IMR-90 (cell line): Measurements from ENCODE around the gene SDHAF3. TPM values are rescaled to one million over a fixed set of nuclear protein-coding genes. Genes with fewer than 3 reads are reported as not detected.

ENCODE experiments used
- ATAC-seq: fragments of 200-7000 bp; cut with Tn5 transposase; 2 replicates; pipeline ENCODE4 v1.9.1; 2020; ENCODE audit warnings: low read depth, mild to moderate bottlenecking, moderate library complexity
- BruUV-seq: library from RNA; stranded (reverse); fragments of 400-500 nt; replicated peaks from 2 replicates; lab custom pipeline; 2021; lab: Mats Ljungman, UMichigan
- CTCF ChIA-PET: fragments of 300-600 bp; formaldehyde crosslinking; extraction: SDS; loops from one replicate; lab custom pipeline; 2021; ENCODE audit warnings: antibody characterized with exemption; lab: Yijun Ruan, JAX
- POLR2A ChIA-PET: fragments of 300-600 bp; sonication (Branson Sonifier 250); formaldehyde crosslinking; loops from one replicate; lab custom pipeline; 2022; ENCODE audit warnings: antibody characterized with exemption; ENCODE audit not compliant: unreplicated experiment; lab: Charles Lee
- DNase-seq: peaks from one replicate; pipeline ENCODE4 v3.0.0; 2013
- H2AFZ ChIP-seq: replicated peaks from 2 replicates; pipeline ENCODE3; 2013; ENCODE audit warnings: low read length, mild to moderate bottlenecking; ENCODE audit not compliant: poor library complexity
- H2AK5ac ChIP-seq: 2 replicates; pipeline ENCODE4 v1.6.1; 2013; ENCODE audit warnings: low read depth, low read length, inconsistent platforms
- H2AK9ac ChIP-seq: replicated peaks from 2 replicates; pipeline ENCODE3; 2013; ENCODE audit warnings: mild to moderate bottlenecking, low read depth, low read length, moderate library complexity; ENCODE audit not compliant: poor library complexity
- H2BK120ac ChIP-seq: 2 replicates; pipeline ENCODE4 v1.6.1; 2013; ENCODE audit warnings: low read depth, low read length, inconsistent platforms
- H2BK15ac ChIP-seq: 3 replicates; pipeline ENCODE4 v1.6.1; 2013; ENCODE audit warnings: low read depth, low read length, inconsistent platforms
- H2BK20ac ChIP-seq: 2 replicates; pipeline ENCODE4 v1.6.1; 2013; ENCODE audit warnings: low read depth, mild to moderate bottlenecking, inconsistent platforms, low read length, moderate library complexity
- H2BK5ac ChIP-seq: 2 replicates; pipeline ENCODE4 v1.6.1; 2013; ENCODE audit warnings: mild to moderate bottlenecking, low read depth, low read length, inconsistent platforms; ENCODE audit not compliant: poor library complexity, severe bottlenecking
- H3K14ac ChIP-seq: replicated peaks from 2 replicates; pipeline ENCODE4 v1.6.1; 2013; ENCODE audit warnings: low read depth, low read length, inconsistent platforms
- H3K18ac ChIP-seq: 2 replicates; pipeline ENCODE4 v1.6.1; 2013; ENCODE audit warnings: low read depth, low read length, control low read depth
- H3K23ac ChIP-seq: 2 replicates; pipeline ENCODE4 v1.6.1; 2013; ENCODE audit warnings: low read depth, low read length, inconsistent platforms
- H3K27ac ChIP-seq: 2 replicates; pipeline ENCODE4 v1.5.1; 2013; ENCODE audit warnings: mild to moderate bottlenecking, control low read depth, low read length; ENCODE audit not compliant: insufficient read depth
- H3K27me3 ChIP-seq: 2 replicates; pipeline ENCODE4 v1.6.1; 2013; ENCODE audit warnings: low read length; ENCODE audit not compliant: control insufficient read depth, insufficient read depth
- H3K36me3 ChIP-seq: 2 replicates; pipeline ENCODE4 v1.6.1; 2013; ENCODE audit warnings: low read length, mixed read lengths; ENCODE audit not compliant: control insufficient read depth, insufficient read depth
- H3K4ac ChIP-seq: 2 replicates; pipeline ENCODE4 v1.6.1; 2013; ENCODE audit warnings: low read depth, low read length, inconsistent platforms
- H3K4me1 ChIP-seq: 2 replicates; pipeline ENCODE4 v1.6.1; 2013; ENCODE audit warnings: low read length, mixed read lengths; ENCODE audit not compliant: control insufficient read depth, insufficient read depth
- H3K4me2 ChIP-seq: 2 replicates; pipeline ENCODE4 v1.6.1; 2013; ENCODE audit warnings: low read depth, mild to moderate bottlenecking, control low read depth, low read length, moderate library complexity
- H3K4me3 ChIP-seq: 2 replicates; pipeline ENCODE4 v1.5.1; 2013; ENCODE audit warnings: low read depth, mild to moderate bottlenecking, control low read depth, low read length, moderate library complexity; ENCODE audit not compliant: insufficient read depth
- H3K56ac ChIP-seq: 2 replicates; pipeline ENCODE4 v1.6.1; 2013; ENCODE audit warnings: low read length, inconsistent platforms; ENCODE audit not compliant: insufficient read depth; ENCODE audit errors: extremely low read depth
- H3K79me1 ChIP-seq, 2 experiments: 2 replicates each; pipeline ENCODE4 v1.6.1; 2013; ENCODE audit warnings: low read length in 2 of 2, inconsistent platforms in 1 of 2, low read depth in 1 of 2
- H3K9ac ChIP-seq: 2 replicates; pipeline ENCODE4 v1.6.1; 2013; ENCODE audit warnings: low read depth, low read length, control low read depth
- H3K9me1 ChIP-seq: 2 replicates; pipeline ENCODE4 v1.6.1; 2013; ENCODE audit warnings: low read length, inconsistent platforms; ENCODE audit not compliant: insufficient read depth
- H3K9me3 ChIP-seq: 2 replicates; pipeline ENCODE4 v1.6.1; 2013; ENCODE audit warnings: low read length; ENCODE audit not compliant: control insufficient read depth, insufficient read depth
- H4K20me1 ChIP-seq: 2 replicates; pipeline ENCODE4 v1.6.1; 2013; ENCODE audit warnings: low read length, inconsistent platforms; ENCODE audit not compliant: insufficient read depth
- H4K5ac ChIP-seq: 2 replicates; pipeline ENCODE4 v1.6.1; 2013; ENCODE audit warnings: mild to moderate bottlenecking, low read depth, low read length, control low read depth
- H4K8ac ChIP-seq, 2 experiments: 2 replicates each; pipeline ENCODE4 v1.6.1; 2013; ENCODE audit warnings: low read depth in 2 of 2, low read length in 2 of 2, control low read depth in 1 of 2, inconsistent platforms in 1 of 2
- H4K91ac ChIP-seq: 2 replicates; pipeline ENCODE4 v1.6.1; 2013; ENCODE audit warnings: low read depth, low read length, inconsistent platforms; ENCODE audit not compliant: insufficient read depth
- BHLHE40 ChIP-seq: fragments of 150-350 bp; IDR thresholded peaks from 2 replicates; pipeline ENCODE4 v1.6.1; 2016; ENCODE audit warnings: mild to moderate bottlenecking, low read depth, low read length
- CHD1 ChIP-seq: IDR thresholded peaks from 2 replicates; pipeline ENCODE4 v1.6.1; 2012; ENCODE audit warnings: low read depth, low read length, improper control_type of control experiment
- FOS ChIP-seq: fragments of 150-350 bp; IDR thresholded peaks from 2 replicates; pipeline ENCODE4 v1.6.1; 2016; ENCODE audit warnings: low read depth, low read length
- MAFK ChIP-seq: IDR thresholded peaks from 2 replicates; pipeline ENCODE4 v1.6.1; 2012; ENCODE audit warnings: low read depth, low read length, improper control_type of control experiment
- MAZ ChIP-seq: IDR thresholded peaks from 2 replicates; pipeline ENCODE4 v1.6.1; 2012; ENCODE audit warnings: low read depth, mild to moderate bottlenecking, low read length, improper control_type of control experiment, moderate library complexity, borderline replicate concordance
- MXI1 ChIP-seq: IDR thresholded peaks from 2 replicates; pipeline ENCODE4 v1.6.1; 2012; ENCODE audit warnings: low read depth, mild to moderate bottlenecking, low read length, moderate library complexity, borderline replicate concordance
- NFE2L2 ChIP-seq: fragments of 150-350 bp; IDR thresholded peaks from 2 replicates; pipeline ENCODE4 v1.6.1; 2016; ENCODE audit warnings: low read depth, mild to moderate bottlenecking, low read length
- POLR2A ChIP-seq: IDR thresholded peaks from 2 replicates; pipeline ENCODE4 v1.6.1; 2012; ENCODE audit warnings: mild to moderate bottlenecking, low read depth, low read length
- RAD21 ChIP-seq: IDR thresholded peaks from 2 replicates; pipeline ENCODE4 v1.6.1; 2012; ENCODE audit warnings: low read length, improper control_type of control experiment
- RFX5 ChIP-seq: IDR thresholded peaks from 2 replicates; pipeline ENCODE4 v1.8.0; 2012; ENCODE audit warnings: low read depth, mild to moderate bottlenecking, low read length, moderate library complexity
- USF2 ChIP-seq: fragments of 150-350 bp; IDR thresholded peaks from 2 replicates; pipeline ENCODE4 v1.6.1; 2017; ENCODE audit warnings: mild to moderate bottlenecking, antibody characterized with exemption, low read length, low read depth
- WGBS, 2 experiments: methylation state at CpG; one replicate each; pipeline versions ENCODE4 v1.1.5 to v1.1.7; 2013; ENCODE audit warnings: missing lambda C conversion rate in 2 of 2; ENCODE audit not compliant: insufficient read length in 1 of 2; ENCODE audit errors: extremely low coverage in 2 of 2; 5-methylcytosine and 5-hydroxymethylcytosine counted together
- dilution Hi-C: fragments of 300-500 bp; cut with HindIII; formaldehyde crosslinking; loops from one replicate; pipeline ENCODE4 v1.14.3; 2018; ENCODE audit warnings: low sequenced_read_pairs; ENCODE audit not compliant: unreplicated experiment
- in situ Hi-C: fragments of 300-500 bp; cut with MboI; formaldehyde crosslinking; loops from 3 replicates; pipeline ENCODE4 v1.14.3; 2019; ENCODE audit warnings: low sequenced_read_pairs, inconsistent platforms, mixed read lengths
- intact Hi-C: fragments of 100-400 bp; cut with micrococcal nuclease; formaldehyde crosslinking; loops from 2 replicates; pipeline ENCODE4 v1.10.0; 2022
- polyA plus RNA-seq, 3 experiments: library from polyadenylated mRNA; depleted of rRNA; stranded (reverse); fragments of >200 nt; gene quantifications; 2 replicates each; pipeline ENCODE4 v1.2.3, GENCODE V29; 2012; ENCODE audit warnings: low replicate concordance in 1 of 3
- total RNA-seq: library from RNA; depleted of rRNA; stranded (reverse); fragments of >200 nt; gene quantifications from 2 replicates; pipeline ENCODE4 v1.2.3, GENCODE V29; 2012
- TF ChIP-seq, protein P1 (sequence below): fragments of 150-350 bp; IDR thresholded peaks from 2 replicates; pipeline ENCODE4 v1.6.1; 2016; ENCODE audit warnings: low read depth, mild to moderate bottlenecking, low read length, moderate library complexity, borderline replicate concordance
- TF ChIP-seq, protein P2 (sequence below): conservative IDR thresholded peaks from 2 replicates; pipeline ENCODE4 v1.5.1; 2012; ENCODE audit warnings: mild to moderate bottlenecking, low read depth, low read length, improper control_type of control experiment

Gene SDHAF3
- total and polyA plus RNA-seq, 2 of the 4 experiments (the other 2 are of a cell fraction) = 5.7 to 6.1 TPM

DNA sequence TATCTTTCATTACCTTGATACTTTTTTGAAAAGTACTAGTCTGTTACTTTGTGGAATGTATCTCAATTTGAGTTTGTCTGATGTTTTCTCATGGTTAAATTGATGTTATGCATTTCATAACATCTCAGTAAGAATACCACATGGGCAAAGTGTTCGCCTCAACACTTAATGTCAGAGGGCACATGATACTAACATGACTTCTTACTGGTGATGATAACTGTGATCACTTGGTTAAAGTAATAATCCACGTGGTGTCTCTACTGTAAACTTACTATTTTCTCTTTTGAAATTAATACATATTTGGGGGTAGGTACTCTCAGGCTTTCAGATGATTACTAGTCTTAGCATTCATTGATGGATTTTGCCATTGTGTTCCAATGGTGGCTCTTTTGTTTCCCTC, 2.2 kb downstream of the SDHAF3 start:
- no peaks in the 10 kb centered on the region for H3K9me3 ChIP-seq
- in situ Hi-C loops = no loop called here

More for the DNA sequence above, 2.2 kb downstream of the SDHAF3 start:
- Histone ChIP-seq H3K23ac (no peak overlapping the region), H2AK5ac (no peak overlapping the region), H3K27me3 (no peaks in the 10 kb centered on the region), H2BK20ac (no peak overlapping the region), H3K4me2 (no peak overlapping the region), H3K9ac (no peak overlapping the region), H3K4me3 (no peak overlapping the region), H2BK5ac (no peak overlapping the region), H3K18ac (no peak overlapping the region), H3K36me3 (no peaks in the 10 kb centered on the region), H3K9me1 (no peaks in the 10 kb centered on the region), H2BK15ac (no peak overlapping the region), H2AFZ (no peak overlapping the region), H4K91ac (no peak overlapping the region), H2AK9ac (no peak overlapping the region), H3K14ac (no peak overlapping the region), H4K8ac (no peak overlapping the region), H3K4me1 (no peaks in the 10 kb centered on the region), H3K27ac (no peak overlapping the region), H4K20me1 (no peaks in the 10 kb centered on the region), H3K79me1 (peaks cover 4 to 7% of the 10 kb centered on the region in 2 experiments; a peak in 3 of 4 replicates), H2BK120ac (no peak overlapping the region), H4K5ac (no peak overlapping the region), H3K4ac (no peak overlapping the region), H3K56ac (no peak overlapping the region)
- DNase-seq (no peak), ATAC-seq (no peak)
- WGBS, 2 experiments = no CpG with 5 or more reads among the region's 2 CpGs
- POLR2A ChIA-PET = no interaction called here
- dilution Hi-C loops = no loop called here
- CTCF ChIA-PET = interaction anchor here (0.8 kb wide), 1 partner anchor 59 kb away, joined by 5 read pairs; no protein-coding TSS in a partner anchor
- no TSS peak for BruUV-seq
- TF ChIP-seq RFX5 = no peak
- TF ChIP-seq MAFK = no peak
- TF ChIP-seq RAD21 = no peak
- TF ChIP-seq, protein P1, sequence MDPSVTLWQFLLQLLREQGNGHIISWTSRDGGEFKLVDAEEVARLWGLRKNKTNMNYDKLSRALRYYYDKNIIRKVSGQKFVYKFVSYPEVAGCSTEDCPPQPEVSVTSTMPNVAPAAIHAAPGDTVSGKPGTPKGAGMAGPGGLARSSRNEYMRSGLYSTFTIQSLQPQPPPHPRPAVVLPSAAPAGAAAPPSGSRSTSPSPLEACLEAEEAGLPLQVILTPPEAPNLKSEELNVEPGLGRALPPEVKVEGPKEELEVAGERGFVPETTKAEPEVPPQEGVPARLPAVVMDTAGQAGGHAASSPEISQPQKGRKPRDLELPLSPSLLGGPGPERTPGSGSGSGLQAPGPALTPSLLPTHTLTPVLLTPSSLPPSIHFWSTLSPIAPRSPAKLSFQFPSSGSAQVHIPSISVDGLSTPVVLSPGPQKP = no peak
- TF ChIP-seq FOS = no peak
- TF ChIP-seq, protein P2, sequence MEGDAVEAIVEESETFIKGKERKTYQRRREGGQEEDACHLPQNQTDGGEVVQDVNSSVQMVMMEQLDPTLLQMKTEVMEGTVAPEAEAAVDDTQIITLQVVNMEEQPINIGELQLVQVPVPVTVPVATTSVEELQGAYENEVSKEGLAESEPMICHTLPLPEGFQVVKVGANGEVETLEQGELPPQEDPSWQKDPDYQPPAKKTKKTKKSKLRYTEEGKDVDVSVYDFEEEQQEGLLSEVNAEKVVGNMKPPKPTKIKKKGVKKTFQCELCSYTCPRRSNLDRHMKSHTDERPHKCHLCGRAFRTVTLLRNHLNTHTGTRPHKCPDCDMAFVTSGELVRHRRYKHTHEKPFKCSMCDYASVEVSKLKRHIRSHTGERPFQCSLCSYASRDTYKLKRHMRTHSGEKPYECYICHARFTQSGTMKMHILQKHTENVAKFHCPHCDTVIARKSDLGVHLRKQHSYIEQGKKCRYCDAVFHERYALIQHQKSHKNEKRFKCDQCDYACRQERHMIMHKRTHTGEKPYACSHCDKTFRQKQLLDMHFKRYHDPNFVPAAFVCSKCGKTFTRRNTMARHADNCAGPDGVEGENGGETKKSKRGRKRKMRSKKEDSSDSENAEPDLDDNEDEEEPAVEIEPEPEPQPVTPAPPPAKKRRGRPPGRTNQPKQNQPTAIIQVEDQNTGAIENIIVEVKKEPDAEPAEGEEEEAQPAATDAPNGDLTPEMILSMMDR = no peak
- TF ChIP-seq NFE2L2 = no peak
- TF ChIP-seq BHLHE40 = no peak
- no peak for TF ChIP-seq CHD1
- no peak for TF ChIP-seq MXI1
- TF ChIP-seq MAZ = no peak
- no peak for TF ChIP-seq POLR2A
- no peak for TF ChIP-seq USF2
- intact Hi-C loops = no loop called here
